Non-pigmented ciliary epithelial cell (primary cell): Measurements from ENCODE around the gene CYP2R1.

Source experiments
- DNase-seq: peaks from one replicate; pipeline ENCODE4 v3.0.0-alpha.2; 2010; ENCODE audit warnings: low read depth

The CYP2R1 gene

GRCh38 chr11:14892036-14892556 is at the start of gene CYP2R1:
CYP2R1 (minus strand) TSS chr11:14892231; CDS start chr11:14892205, 26 bp downstream.
- peak; percentile 91 for DNase-seq

- no peak for DNase-seq
These were observed 46.9 kb upstream of the CYP2R1 start for GRCh38 chr11:14938936-14939335.

- no peak for DNase-seq
These were observed 42.8 kb upstream of the CYP2R1 start for GRCh38 chr11:14934641-14935351.

GRCh38 chr11:14932447-14932846 is 40.4 kb upstream of the CYP2R1 start:
- no peak for DNase-seq

GRCh38 chr11:14930369-14930768 is 38.3 kb upstream of the CYP2R1 start:
- DNase-seq = no peak

GRCh38 chr11:14927146-14927545 is 35.1 kb upstream of the CYP2R1 start:
- no peak for DNase-seq

GRCh38 chr11:14924318-14924717 is 32.3 kb upstream of the CYP2R1 start:
- no peak for DNase-seq

GRCh38 chr11:14916403-14916802 is 24.4 kb upstream of the CYP2R1 start:
- DNase-seq = no peak

GRCh38 chr11:14914536-14914935 is 22.5 kb upstream of the CYP2R1 start:
- DNase-seq = no peak

- DNase-seq = no peak
These were observed 16.3 kb upstream of the CYP2R1 start for GRCh38 chr11:14908214-14908880.

GRCh38 chr11:14907411-14908213 is 15.6 kb upstream of the CYP2R1 start:
- no peak for DNase-seq

GRCh38 chr11:14906993-14907392 is 15.0 kb upstream of the CYP2R1 start:
- DNase-seq = no peak

GRCh38 chr11:14906578-14906977 is 14.5 kb upstream of the CYP2R1 start:
- no peak for DNase-seq

GRCh38 chr11:14905104-14906033 is 13.3 kb upstream of the CYP2R1 start:
- no peak for DNase-seq

- DNase-seq = no peak
These were observed 12.7 kb upstream of the CYP2R1 start for GRCh38 chr11:14904745-14905103.

GRCh38 chr11:14902650-14903350 is 10.8 kb upstream of the CYP2R1 start:
- DNase-seq = no peak

GRCh38 chr11:14898906-14899305 is 6.9 kb upstream of the CYP2R1 start:
- DNase-seq = no peak

GRCh38 chr11:14898355-14898754 is 6.3 kb upstream of the CYP2R1 start:
- DNase-seq = no peak

GRCh38 chr11:14894657-14895598 is 2.9 kb upstream of the CYP2R1 start:
- no peak for DNase-seq

GRCh38 chr11:14892577-14892976 is 546 bp upstream of the CYP2R1 start:
- DNase-seq = no peak
